Activated naive CD8-positive, alpha-beta T cell (primary cell): ENCODE data around the gene RASAL1.

Experiments
- H3K27ac Mint-ChIP-seq: one replicate; pipeline ENCODE4 v1.8.0; 2021; ENCODE audit warnings: mixed read lengths
- H3K27me3 Mint-ChIP-seq: one replicate; pipeline ENCODE4 v1.8.0; 2021; ENCODE audit warnings: mixed read lengths
- H3K36me3 Mint-ChIP-seq: one replicate; pipeline ENCODE4 v1.8.0; 2021; ENCODE audit warnings: mixed read lengths
- H3K4me1 Mint-ChIP-seq: one replicate; pipeline ENCODE4 v1.8.0; 2021; ENCODE audit warnings: low read depth, mixed read lengths
- H3K4me3 Mint-ChIP-seq: one replicate; pipeline ENCODE4 v1.8.0; 2021; ENCODE audit warnings: mild to moderate bottlenecking, mixed read lengths
- H3K9me3 Mint-ChIP-seq: one replicate; pipeline ENCODE4 v1.8.0; 2021; ENCODE audit warnings: low read depth, mixed read lengths

RASAL1 gene

DNA sequence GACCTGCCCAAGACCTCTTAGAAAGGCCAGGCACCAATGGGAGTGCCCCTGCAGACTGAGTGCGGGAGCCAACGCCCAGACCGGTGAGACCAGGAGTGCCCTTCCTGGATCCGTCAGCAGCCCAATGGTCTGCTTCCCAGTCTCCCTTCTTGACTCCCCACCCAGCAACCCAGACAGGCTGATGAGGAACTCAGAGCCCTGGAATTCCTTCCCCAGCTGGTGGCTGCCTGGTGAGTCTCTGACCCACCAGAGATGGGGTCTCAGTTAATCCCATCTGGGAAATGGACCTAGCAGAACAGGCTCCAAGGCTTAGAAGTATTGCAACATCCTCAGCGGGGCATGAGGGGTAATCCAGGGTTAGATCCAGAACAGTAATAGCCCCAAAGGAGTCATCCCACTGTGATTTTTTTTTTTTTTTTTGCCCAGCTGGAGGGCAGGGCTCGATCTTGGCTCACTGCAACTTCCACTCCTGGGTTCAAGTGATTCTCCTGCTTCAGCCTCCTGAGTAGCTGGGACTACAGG is 1.5 kb upstream of the RASAL1 start:
- no peaks in the 10 kb centered on the region for H3K9me3 Mint-ChIP-seq
- peak overlapping the region; percentile 83 for H3K4me3 Mint-ChIP-seq
- H3K36me3 Mint-ChIP-seq, result no peaks in the 10 kb centered on the region
- H3K27me3 Mint-ChIP-seq, result no peaks in the 10 kb centered on the region
- H3K4me1 Mint-ChIP-seq, result peaks cover 19% of the 10 kb centered on the region
- no peak overlapping the region for H3K27ac Mint-ChIP-seq

DNA sequence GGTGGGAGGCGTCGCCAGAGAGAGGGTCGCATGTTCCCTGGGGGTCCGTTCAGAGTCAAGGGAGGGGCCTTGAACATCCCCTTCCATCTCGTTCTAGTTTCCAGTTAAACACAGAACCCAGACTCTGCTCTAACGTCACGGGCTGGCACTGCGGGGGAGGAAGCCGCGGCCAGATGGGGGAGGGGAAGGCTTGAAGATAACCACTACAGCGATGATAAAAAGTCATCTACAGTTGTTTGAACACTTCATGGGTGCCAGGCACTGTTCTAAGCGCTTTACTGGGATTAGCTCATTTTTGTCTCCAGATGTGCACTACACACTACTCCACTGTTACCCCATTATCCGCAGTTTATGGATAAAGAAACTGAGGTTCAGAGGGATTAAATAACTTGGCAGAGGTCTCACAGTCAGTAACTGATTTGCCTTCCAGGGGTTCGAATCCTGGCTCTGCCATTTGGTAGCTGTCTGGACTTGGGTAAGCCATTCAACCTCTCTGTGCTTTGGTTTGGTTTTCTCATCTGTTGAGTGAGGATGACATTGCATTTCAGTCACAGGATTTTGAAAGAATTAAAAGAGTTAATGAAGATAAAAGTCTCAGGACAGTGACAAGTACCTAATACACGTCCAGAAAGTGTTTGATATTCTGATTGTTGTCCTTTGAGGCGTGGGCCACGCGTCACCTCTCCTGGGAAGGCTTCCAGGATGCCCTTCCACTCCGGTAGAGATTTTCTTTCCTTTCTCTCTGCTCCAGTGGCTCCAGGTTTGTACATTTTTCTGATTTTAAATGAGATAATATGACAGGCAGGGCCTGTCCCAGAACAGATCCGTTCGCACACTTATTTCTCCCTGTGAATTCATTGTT is 798 bp upstream of the RASAL1 start:
- Mint-ChIP-seq H3K27ac (peak overlapping the region; percentile 81), H3K36me3 (no peaks in the 10 kb centered on the region), H3K4me1 (peaks cover 17% of the 10 kb centered on the region), H3K27me3 (no peaks in the 10 kb centered on the region), H3K9me3 (no peaks in the 10 kb centered on the region), H3K4me3 (peak overlapping the region; percentile 83)

DNA sequence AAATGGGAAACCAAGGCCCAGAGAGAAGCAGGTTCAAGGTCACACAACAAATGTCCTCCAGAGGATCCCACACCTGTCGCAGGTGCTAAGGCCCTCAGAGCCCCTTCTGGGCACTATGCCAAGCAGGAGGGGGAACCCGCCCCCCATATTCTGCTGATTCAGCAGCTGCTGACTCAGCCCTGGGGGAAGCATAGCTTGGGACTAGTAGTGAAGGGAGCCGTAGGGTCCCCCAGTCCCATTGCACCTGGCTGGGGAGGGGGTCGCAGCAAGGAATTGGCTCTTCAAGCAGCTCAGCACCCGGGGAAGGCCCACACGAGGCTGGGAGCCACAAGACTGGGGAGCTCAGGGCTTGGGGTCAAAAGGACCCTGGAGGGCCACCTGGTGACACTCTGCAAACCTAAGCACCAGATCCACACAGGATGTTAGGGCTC is 1.0 kb downstream of the RASAL1 start:
- Mint-ChIP-seq H3K36me3 (no peaks in the 10 kb centered on the region), H3K27me3 (no peaks in the 10 kb centered on the region), H3K4me1 (peaks cover 17% of the 10 kb centered on the region), H3K4me3 (peak overlapping the region; percentile 32), H3K9me3 (no peaks in the 10 kb centered on the region), H3K27ac (no peak overlapping the region)

DNA sequence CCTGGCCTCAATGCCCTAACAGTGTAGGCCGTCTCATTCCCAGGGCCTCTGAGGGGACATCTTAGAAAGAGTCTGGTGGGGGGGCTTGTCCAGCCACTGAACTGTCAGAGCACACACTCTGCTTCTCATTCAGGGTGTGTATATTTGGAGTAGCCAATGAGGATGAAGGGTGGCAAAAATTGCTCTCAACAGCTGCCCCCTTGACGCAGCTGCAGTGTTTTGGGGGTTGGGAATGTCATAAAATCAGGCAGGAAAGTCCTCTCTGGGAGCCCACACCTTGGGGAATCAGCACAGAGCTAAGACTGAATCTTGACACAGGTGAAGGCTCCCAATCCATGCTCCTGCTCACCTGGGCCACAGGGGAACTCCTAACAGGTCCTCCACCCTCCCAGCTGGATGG is 1.5 kb downstream of the RASAL1 start:
- Mint-ChIP-seq H3K36me3 (no peaks in the 10 kb centered on the region), H3K27ac (no peak overlapping the region), H3K4me1 (peaks cover 20% of the 10 kb centered on the region), H3K27me3 (no peaks in the 10 kb centered on the region), H3K9me3 (no peaks in the 10 kb centered on the region), H3K4me3 (no peak overlapping the region)

DNA sequence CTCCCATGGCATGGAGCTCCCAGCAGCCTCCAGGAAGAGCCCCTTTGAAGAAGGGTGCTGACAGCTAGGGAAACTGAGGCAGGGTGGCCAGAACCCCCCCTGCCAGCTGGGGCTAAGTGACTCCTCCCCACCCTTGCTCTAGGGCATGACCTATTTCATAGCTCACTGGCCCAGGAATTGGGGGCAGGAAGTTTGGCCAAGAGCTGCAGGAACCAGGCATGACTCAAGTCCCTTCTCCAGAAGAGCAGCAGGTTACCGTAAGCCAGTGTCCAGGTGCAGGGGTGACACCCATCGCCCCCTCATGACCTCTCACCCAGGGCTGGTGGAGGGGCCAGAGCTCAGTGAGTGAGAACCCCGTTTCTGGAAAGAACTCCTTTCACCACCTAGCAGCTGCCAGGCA is 1.9 kb downstream of the RASAL1 start:
- Mint-ChIP-seq H3K27me3 (no peaks in the 10 kb centered on the region), H3K9me3 (no peaks in the 10 kb centered on the region), H3K36me3 (no peaks in the 10 kb centered on the region), H3K4me1 (peaks cover 21% of the 10 kb centered on the region), H3K4me3 (no peak overlapping the region), H3K27ac (no peak overlapping the region)

DNA sequence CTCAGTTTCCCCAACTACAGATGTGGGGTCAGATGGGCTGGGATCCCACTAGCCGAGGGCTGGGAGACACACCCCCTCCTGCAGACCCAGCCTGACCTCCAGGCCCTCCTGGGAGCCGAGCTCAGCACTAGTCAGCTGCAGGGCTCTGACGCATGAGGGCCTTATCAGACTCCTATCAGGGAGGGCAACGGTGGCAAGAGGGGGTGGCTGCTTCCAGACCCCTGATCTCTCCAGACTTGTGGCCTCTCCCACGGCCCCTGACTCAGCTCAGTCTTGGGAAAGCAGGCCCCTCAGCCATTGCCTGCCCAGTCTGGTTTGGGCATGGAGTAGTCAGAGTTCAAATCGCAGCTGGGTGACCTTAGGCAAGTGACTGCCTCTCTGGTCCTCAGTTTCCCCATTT is 2.5 kb downstream of the RASAL1 start:
- H3K9me3 Mint-ChIP-seq, result no peaks in the 10 kb centered on the region
- H3K27me3 Mint-ChIP-seq, result no peaks in the 10 kb centered on the region
- no peaks in the 10 kb centered on the region for H3K36me3 Mint-ChIP-seq
- H3K4me3 Mint-ChIP-seq, result no peak overlapping the region
- no peak overlapping the region for H3K27ac Mint-ChIP-seq
- H3K4me1 Mint-ChIP-seq, result peaks cover 21% of the 10 kb centered on the region

DNA sequence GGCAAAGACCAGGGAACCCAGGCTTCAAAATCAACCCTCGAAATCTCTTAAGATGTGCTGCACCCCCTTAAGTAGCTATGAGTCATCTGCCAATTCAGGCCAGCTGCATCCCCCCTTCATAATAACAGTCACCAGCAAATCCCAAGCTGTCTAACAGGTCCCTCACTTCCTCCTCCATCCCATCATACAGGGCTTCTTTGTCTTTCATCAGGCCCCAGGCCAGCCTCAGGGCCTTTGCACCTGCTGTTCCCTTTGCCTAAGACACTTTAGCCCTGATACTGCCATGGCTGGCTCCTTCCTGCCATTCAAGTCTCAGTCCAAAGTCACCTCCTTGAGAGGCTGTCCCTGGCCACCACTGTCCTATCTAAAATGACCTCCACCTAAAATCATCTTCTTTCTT is 4.0 kb downstream of the RASAL1 start:
- Mint-ChIP-seq H3K4me1 (peaks cover 17% of the 10 kb centered on the region), H3K27me3 (no peaks in the 10 kb centered on the region), H3K9me3 (no peaks in the 10 kb centered on the region), H3K4me3 (no peak overlapping the region), H3K36me3 (no peaks in the 10 kb centered on the region), H3K27ac (no peak overlapping the region)

DNA sequence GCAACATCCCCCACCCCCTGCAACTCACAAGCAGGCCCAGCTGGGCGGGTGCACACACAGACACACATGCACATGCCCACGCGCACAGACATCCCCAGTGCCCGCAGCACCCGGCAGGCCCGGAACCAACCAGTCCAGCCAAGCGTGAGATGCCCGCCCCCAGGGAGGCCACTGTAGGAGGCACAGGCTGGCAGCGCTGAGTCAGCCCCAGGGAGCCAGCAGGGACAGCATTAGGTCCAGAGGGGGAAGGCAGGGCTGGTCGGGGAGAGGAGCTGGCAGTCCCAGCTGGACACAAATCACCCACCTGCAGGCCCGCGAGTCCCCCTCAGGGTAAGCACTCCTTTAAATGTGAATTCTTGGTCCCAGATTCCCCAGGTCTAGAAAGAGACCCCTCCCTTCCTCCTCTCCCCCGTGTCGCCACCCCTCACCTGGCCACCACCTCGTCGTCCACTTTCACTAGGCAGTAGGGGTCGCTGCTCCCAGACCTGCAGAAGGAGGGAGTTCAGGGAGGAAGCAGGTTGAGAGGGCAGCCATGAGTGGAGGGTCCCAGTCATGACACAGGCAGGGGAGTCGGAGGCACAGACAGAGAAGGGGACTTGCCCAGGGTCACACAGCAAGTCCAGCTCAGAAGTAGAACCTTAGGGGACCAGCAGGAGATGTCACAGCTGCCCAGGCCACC is 5.0 kb downstream of the RASAL1 start:
- Mint-ChIP-seq H3K27me3 (no peaks in the 10 kb centered on the region), H3K4me1 (peaks cover 9% of the 10 kb centered on the region), H3K9me3 (no peaks in the 10 kb centered on the region), H3K4me3 (no peak overlapping the region), H3K36me3 (no peaks in the 10 kb centered on the region), H3K27ac (no peak overlapping the region)

DNA sequence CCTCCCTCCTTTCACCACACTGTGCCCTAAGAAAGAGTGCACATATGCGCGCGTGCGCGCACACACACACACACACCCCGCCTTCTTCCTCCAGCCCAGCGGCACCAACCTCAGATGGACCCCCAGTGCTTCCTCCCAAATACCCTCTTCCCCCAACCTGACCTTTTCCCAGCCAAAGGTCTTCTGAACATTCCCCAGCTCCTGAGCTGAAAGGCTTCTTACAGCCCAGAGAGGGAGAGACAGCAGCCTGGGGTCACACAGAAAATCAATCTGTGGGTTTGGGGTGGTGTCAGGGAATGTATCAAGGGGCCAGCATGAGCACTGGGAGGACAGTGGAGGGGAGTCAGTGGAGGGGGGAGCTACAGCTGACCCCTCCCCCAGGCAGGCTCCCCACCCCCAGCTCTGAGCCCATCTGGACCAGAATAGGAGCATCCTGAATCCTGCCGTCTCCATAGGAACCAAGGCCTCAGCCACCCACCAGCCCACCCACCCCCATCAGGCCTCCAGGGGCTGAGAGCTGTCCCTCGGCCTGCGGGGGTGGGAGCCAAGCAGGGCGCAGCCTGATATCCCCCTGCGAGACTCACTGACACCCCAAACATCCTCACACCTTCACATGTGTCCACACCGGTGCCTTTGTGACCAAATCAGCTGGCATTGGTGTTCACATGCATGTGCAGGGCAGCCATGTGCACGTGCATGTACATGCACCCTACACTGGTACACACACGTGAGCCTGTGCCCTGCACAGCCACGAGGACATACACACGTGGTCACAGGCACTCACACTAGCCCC is 5.7 kb downstream of the RASAL1 start:
- H3K27ac Mint-ChIP-seq, result no peak overlapping the region
- no peaks in the 10 kb centered on the region for H3K36me3 Mint-ChIP-seq
- H3K27me3 Mint-ChIP-seq, result no peaks in the 10 kb centered on the region
- peaks cover 6% of the 10 kb centered on the region for H3K4me1 Mint-ChIP-seq
- H3K9me3 Mint-ChIP-seq, result no peaks in the 10 kb centered on the region
- H3K4me3 Mint-ChIP-seq, result no peak overlapping the region

DNA sequence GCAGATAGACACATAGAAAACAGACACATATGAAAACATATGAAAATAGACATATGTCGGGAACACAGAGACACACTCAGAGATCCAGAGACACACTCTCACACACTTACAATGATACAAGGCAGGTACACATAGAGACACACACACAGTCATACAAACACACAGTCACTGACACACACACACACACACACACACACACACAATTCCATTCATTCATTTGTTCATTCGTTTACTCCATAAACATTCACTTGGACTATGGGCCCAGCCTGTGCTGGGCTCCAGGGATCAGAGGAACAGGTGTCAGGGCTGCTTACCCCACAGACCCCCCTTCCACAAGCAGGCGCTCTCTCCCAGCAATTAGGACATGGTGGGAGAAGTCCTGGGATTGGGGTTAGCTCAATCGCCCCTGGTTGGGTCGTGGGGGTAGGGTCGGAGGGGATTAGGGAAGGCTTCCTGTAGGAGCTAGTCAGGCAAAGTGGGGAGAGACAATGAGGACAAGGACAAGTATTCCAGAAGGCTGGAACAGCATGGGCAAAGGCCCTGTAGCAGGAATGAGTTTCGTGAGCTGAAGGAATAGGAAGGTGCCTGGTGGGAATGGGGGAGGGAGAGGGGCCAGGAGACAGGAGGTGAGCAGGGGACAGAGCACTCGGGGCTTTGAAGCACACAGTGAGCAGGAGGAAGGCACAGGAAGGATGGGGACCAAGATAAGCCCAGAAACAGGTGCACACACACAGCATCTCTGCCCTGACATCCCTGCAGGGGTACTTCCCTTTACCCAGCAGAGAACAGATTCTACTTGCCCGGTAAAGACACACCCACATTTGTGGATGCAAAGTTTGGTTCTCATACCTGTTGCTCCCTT is 6.5 kb downstream of the RASAL1 start:
- no peaks in the 10 kb centered on the region for H3K27me3 Mint-ChIP-seq
- H3K36me3 Mint-ChIP-seq, result no peaks in the 10 kb centered on the region
- no peaks in the 10 kb centered on the region for H3K9me3 Mint-ChIP-seq
- peaks cover 4% of the 10 kb centered on the region for H3K4me1 Mint-ChIP-seq
- no peak overlapping the region for H3K4me3 Mint-ChIP-seq
- H3K27ac Mint-ChIP-seq, result no peak overlapping the region

DNA sequence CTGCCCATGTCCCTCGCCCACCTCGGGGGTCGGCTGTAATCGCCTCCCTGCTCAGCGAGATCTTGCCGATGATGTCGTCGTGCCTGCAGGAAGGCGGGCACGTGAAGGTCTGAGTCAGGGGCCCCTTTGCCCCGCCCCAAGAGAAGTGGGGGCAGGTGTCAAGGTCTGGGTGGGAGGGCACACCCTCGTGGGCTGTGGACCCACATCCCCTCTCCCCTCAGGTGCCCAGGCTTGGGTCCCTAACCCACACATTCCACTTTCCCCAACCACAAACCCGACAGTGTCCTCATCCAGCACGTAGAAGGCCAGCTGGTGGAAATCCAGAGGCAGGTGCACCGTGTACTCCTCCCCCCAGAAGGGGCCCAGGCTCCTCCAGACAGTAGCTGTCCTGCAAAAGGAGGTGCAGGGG is 7.8 kb downstream of the RASAL1 start:
- H3K4me3 Mint-ChIP-seq, result no peak overlapping the region
- peaks cover 2% of the 10 kb centered on the region for H3K36me3 Mint-ChIP-seq
- peaks cover 4% of the 10 kb centered on the region for H3K4me1 Mint-ChIP-seq
- H3K9me3 Mint-ChIP-seq, result no peaks in the 10 kb centered on the region
- H3K27me3 Mint-ChIP-seq, result no peaks in the 10 kb centered on the region
- H3K27ac Mint-ChIP-seq, result no peak overlapping the region

DNA sequence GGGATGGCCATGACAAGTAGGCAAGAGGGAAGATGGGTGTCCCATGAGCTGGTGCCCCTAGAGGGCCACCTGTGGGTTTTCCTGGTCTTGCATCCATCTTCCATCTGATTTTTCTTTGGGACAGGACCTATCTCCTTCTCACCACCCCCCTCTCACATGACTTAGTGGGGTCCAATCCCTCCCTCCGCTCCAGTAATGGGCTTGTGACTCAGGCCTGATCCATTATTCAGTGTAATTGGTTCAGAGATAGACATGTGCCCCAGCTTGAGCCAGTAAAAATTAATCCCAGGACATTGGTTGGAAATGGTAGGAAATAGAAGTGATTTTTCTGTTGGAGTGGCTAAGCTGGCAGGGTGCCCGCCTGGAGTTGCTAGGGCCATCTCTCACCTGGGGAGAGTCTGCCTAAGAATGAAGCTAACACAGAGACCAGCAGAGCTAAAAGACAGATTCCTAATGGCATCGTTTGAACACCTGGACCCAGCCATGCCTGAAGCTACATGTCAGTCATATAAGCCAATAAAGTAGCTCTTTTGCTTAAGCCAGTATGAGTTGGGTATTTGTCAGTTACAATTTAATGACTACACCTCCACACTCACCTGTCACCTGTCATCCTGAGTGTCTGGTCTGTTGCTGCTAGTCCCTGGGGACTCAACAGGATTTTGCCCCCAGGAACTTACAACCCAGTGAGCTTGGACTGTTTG is 14.7 kb downstream of the RASAL1 start:
- Mint-ChIP-seq H3K4me3 (no peak overlapping the region), H3K27me3 (peaks cover 2% of the 10 kb centered on the region), H3K36me3 (peaks cover 2% of the 10 kb centered on the region), H3K9me3 (no peaks in the 10 kb centered on the region), H3K27ac (no peak overlapping the region), H3K4me1 (no peaks in the 10 kb centered on the region)

DNA sequence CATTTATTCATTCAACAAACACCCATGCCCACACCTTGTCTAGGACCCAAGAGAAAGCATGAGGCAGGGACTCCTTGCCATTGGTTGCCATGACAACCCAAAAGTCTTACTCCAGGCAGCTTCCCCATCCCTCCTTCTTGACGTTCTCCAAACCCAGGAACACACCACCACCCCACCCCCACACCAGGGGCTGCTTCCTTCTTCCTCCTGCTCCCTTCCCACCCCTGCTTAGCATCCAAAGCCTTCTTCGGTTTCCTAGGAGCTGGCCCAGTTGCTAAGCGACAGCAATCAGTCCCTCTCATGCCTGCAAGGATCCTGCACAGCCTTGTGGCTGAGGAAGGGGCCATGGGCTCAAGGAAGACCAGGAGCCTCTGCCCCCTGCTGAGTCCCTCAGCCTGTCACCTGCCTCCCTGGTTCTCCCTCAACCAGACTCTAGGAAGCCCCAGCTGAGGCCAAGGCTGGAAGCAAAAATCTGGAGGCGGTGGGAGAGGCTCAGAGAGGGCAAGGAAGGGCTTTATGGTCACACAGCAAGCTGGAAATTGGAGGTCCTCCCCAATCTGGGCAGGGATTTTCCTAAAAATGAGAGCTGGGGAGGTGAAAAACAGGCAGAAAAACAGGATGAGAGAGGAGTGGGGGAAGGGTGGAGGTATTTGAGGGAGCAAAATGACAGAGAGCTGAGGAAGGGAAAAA is 15.4 kb downstream of the RASAL1 start:
- no peaks in the 10 kb centered on the region for H3K9me3 Mint-ChIP-seq
- H3K4me3 Mint-ChIP-seq, result no peak overlapping the region
- no peaks in the 10 kb centered on the region for H3K4me1 Mint-ChIP-seq
- peaks cover 2% of the 10 kb centered on the region for H3K36me3 Mint-ChIP-seq
- H3K27me3 Mint-ChIP-seq, result peaks cover 2% of the 10 kb centered on the region
- no peak overlapping the region for H3K27ac Mint-ChIP-seq
